Heart left ventricle (tissue), 13 donors: ENCODE data around the gene ARMC6.

Source experiments
- CTCF ChIP-seq, 12 donors: fragments of 200-600 bp; sonication (generic) in 4 of 12; IDR thresholded peaks; one replicate each; pipeline versions ENCODE4 v1.5.0 to v1.8.0; 2018 to 2022; ENCODE audit warnings: antibody characterized with exemption in 12 of 12, mild to moderate bottlenecking in 5 of 12
- POLR2A ChIP-seq, 2 donors: fragments of 450-650 bp; IDR thresholded peaks; one replicate each; pipeline ENCODE4 v1.6.1; 2017; ENCODE audit warnings: antibody characterized with exemption in 2 of 2, mild to moderate bottlenecking in 2 of 2, moderate library complexity in 2 of 2
- donor health status: ischemic (EF 13 %, LVEDD 7.1; RV severe dilation, severe dysfunction).
- donor health status: DM: no; HTN: yes; CAD: no.
- donor health status: DM: no; HTN: no; CAD: no.
- donor health status: ischemic (EF 25% LVEDD 6.9; RV normal size, moderate dysfunction).
- donor health status: ischemic (EF 25% LVEDD 5.7; RV mildly dilated, moderate dysfunction).
- donor health status: ischemic (EF 35%, LVEDD 5.7; RV mildly dilated, moderate dysfunction).
- donor health status: nonischemic (EF 11% LVEDD 7.7; RV severe dilation, severe dysfunction).
- donor health status: DM: yes; HTN: yes; CAD: no.
- donor health status: PGD.
- donor health status: ischemic (EF 29% LVEDD 5.4; RV normal size, mild dysfunction).
- donor health status: nonischemic (EF 23%, LVEDD 6.1; RV moderate dilation, normal function).

DNA sequence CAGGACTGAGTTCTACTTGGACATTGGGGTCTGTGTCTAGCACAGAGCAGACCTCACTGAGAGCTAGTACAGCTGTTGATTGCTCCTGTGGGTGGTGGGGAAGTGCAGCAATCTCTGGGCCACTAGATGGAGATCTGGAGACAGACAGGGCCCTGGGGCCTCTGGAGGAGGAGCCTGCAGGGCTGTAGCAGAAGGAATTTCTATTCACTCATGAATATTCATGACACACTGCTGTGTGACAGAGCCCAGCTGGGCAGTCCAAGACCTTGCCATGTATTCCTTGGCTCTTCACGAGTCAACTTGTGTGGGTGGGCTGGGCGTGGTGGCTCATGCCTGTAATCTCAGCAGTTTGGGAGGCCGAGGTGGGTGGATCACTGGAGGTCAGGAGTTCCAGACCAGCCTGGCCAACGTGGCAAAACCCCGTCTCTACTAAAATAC, 37.6 kb upstream of the ARMC6 start:
- TF ChIP-seq CTCF (IDR thresholded peaks at IDR 0.05) (peak in 8 of 12 donors; percentile 12 to 37 (median 25)), POLR2A (IDR thresholded peaks at IDR 0.05) (no peak)
